ENCODE results near the gene USB1.

GRCh38 chr16:57992084-57992483, 9.1 kb upstream of the USB1 start:
- TF ChIP-seq CTCF (conservative IDR thresholded peaks at IDR 0.05; ENCODE audit: low read depth, low read length) (no peak), EZH2 (IDR thresholded peaks at IDR 0.05; ENCODE audit: borderline replicate concordance, low read depth, low read length, poor library complexity, severe bottlenecking) (no peak)
